Measurements from ENCODE around the gene C10orf105.

Gene C10orf105

GRCh38 chr10:71755179-71755879, 35.8 kb upstream of the C10orf105 start:
- DNase-seq (ENCODE audit: insufficient read length, low spot score) = no peak
- FAIRE-seq = no peak
- TF ChIP-seq POLR2A (IDR thresholded peaks at IDR 0.05; ENCODE audit: low read depth, low read length) = no peak

GRCh38 chr10:71754562-71754961, 35.0 kb upstream of the C10orf105 start:
- DNase-seq (ENCODE audit: insufficient read length, low spot score) = no peak
- FAIRE-seq = no peak
- no peak for TF ChIP-seq POLR2A (IDR thresholded peaks at IDR 0.05; ENCODE audit: low read depth, low read length)

DNA sequence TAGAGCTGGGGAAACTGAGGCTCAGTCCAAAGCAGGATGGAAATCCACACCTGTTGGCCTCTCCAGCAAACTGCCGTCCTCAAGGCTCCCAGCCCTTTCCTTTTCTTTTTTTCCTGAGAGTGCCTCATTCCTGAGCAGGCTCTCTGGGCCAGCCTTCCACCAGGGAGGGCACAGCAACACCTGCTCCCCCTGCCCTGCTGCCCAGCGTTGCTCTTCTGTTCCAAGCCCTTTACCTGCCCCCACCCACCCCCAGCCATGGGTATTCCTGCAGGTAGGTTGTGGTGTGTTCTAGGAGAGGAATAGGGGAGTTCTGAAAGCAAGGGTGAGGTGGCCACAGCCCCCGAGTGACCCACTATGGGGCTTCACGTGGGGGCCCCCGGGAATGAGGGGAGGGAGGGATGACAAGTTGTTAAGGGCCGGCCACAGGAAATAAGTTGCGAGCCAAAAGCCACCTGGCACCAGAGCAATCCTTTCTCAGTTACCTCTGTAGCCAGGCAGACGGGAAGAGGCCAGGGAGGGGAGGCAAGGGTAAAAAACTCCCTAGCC, 34.5 kb upstream of the C10orf105 start:
- no peak for TF ChIP-seq POLR2A (IDR thresholded peaks at IDR 0.05; ENCODE audit: low read depth, low read length)
- DNase-seq (ENCODE audit: insufficient read length, low spot score) (no peak), FAIRE-seq (no peak)

DNA sequence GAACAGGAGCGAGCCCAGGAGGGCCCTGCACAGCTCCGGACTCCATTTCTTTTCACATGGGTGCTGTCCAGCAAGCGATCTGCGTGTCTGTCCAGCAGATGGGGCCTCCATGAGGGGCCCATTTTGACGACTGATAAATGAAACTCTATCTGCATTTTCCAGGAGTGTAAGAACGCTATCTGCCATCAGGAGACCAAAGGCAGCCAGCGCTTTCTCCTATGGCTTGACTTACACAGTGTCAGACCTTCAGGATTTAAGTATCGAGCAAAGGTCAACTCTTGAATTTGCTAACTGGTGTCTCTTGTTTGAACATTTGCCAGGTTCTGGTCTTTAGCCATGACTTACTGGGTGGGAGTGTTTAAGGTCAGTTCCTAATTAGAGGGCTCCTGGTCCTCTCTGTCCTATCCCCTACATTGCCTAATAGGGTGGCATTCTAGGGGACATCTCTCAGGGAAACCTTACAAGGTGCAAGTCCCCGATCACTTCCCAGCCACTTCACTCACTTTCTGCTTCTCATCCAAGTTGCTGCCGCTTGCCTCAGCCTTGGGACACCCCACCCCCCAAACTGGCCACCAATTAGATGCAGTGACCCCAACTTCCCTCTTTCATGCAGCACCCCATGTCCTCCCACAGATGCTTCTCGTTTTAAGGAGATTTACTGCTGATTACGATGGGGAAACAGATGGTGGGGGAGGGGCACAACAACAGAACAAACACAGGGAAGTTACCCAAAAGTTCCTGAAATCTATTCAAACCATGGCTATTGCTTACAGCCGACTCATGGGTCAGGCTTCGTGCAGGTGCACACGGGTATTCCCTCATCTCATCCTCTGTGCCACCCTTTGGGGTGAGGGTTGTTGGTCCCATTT, 33.7 kb upstream of the C10orf105 start:
- no peak for FAIRE-seq
- DNase-seq (ENCODE audit: insufficient read length, low spot score) = no peak
- TF ChIP-seq POLR2A (IDR thresholded peaks at IDR 0.05; ENCODE audit: low read depth, low read length) = no peak

DNA sequence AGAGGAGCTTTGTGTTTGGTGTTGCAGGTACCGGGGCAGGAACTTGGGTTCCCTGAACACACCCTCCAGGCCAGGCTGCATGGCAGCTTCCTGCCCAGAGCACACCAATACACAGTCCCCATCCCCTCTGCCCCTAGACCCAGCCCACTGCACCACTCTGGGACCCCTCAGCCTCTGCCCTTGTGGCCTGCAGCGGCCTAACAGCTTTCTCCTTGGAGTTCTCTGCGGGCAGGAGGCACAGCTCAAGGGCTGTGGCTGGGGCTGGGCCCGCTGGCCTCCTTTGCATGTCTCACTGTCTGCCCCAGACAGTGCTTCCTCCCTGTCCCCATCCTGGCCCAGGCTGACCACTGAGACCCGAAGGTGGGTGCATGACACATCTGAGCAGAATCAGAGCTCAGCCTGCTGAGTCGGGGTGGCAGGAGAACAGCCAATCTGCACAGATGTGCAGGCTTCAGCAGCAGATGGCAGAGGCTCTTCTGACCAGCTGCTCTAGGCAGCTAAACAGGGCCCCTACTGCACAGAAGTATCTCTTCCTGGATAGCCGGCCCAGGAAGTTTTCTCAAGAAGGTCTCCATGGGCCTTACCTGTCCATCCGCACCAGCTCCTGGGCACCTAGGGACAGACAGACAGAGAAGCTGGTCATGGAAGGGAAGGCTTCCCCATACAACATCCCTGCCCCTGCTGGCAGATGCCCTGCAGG, 33.0 kb upstream of the C10orf105 start:
- no peak for DNase-seq (ENCODE audit: insufficient read length, low spot score)
- no peak for TF ChIP-seq POLR2A (IDR thresholded peaks at IDR 0.05; ENCODE audit: low read depth, low read length)
- FAIRE-seq = no peak

GRCh38 chr10:71751515-71752224, 32.1 kb upstream of the C10orf105 start:
- TF ChIP-seq POLR2A (IDR thresholded peaks at IDR 0.05; ENCODE audit: low read depth, low read length) = no peak
- no peak for FAIRE-seq

DNA sequence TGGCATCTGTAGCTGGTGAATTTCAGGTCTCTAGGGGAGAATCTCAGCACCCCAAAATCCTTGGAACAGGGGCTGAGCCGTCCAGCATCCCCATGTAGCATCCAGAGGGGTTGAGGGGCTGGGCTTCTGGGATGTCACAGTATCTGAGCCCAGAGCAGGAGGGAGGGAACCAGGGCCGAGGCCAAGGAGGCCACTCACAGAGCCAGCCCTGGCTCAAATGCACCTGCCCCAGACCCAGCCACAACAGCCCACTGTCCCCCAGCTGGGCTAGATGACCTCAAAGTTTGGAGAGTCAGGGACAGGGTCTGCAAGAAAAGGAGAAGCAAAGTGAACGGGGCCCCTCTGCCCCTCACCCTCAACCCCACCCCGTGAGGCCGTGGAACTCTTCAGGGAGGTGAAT, 31.4 kb upstream of the C10orf105 start:
- no peak for FAIRE-seq
- no peak for DNase-seq (ENCODE audit: insufficient read length, low spot score)
- TF ChIP-seq POLR2A (IDR thresholded peaks at IDR 0.05; ENCODE audit: low read depth, low read length) = no peak

More at GRCh38 chr10:71751515-71752224, 32.1 kb upstream of the C10orf105 start:
- no peak for DNase-seq (ENCODE audit: insufficient read length, low spot score)

GRCh38 chr10:71750124-71750841, 30.7 kb upstream of the C10orf105 start:
- FAIRE-seq (no peak), DNase-seq (ENCODE audit: insufficient read length, low spot score) (no peak)
- no peak for TF ChIP-seq POLR2A (IDR thresholded peaks at IDR 0.05; ENCODE audit: low read depth, low read length)

GRCh38 chr10:71749396-71749795, 29.8 kb upstream of the C10orf105 start:
- FAIRE-seq = no peak
- no peak for DNase-seq (ENCODE audit: insufficient read length, low spot score)
- TF ChIP-seq POLR2A (IDR thresholded peaks at IDR 0.05; ENCODE audit: low read depth, low read length) = no peak

GRCh38 chr10:71748671-71749191, 29.2 kb upstream of the C10orf105 start:
- FAIRE-seq = no peak
- no peak for DNase-seq (ENCODE audit: insufficient read length, low spot score)
- no peak for TF ChIP-seq POLR2A (IDR thresholded peaks at IDR 0.05; ENCODE audit: low read depth, low read length)

GRCh38 chr10:71747551-71748523, 28.3 kb upstream of the C10orf105 start:
- DNase-seq (ENCODE audit: insufficient read length, low spot score) (no peak), FAIRE-seq (no peak)
- no peak for TF ChIP-seq POLR2A (IDR thresholded peaks at IDR 0.05; ENCODE audit: low read depth, low read length)

Measured in H54 (cell line).